ENCODE data around the gene RPS6KA2.
"Not testable (repeated sequence)": the region's sequence is repeated elsewhere in the genome, so short reads cannot be mapped to it uniquely, and the experiment has no call there.

The RPS6KA2 gene

GRCh38 chr6:166545156-166546034, 81.7 kb downstream of the RPS6KA2 start:
- DNase-seq, result no peak

- DNase-seq, result no peak
Measured at GRCh38 chr6:166544296-166544605, 82.8 kb downstream of the RPS6KA2 start.

- DNase-seq, result no peak
Measured at GRCh38 chr6:166543603-166544295, 83.3 kb downstream of the RPS6KA2 start.

- DNase-seq, result no peak
Measured at GRCh38 chr6:166542580-166542912, 84.5 kb downstream of the RPS6KA2 start.

- DNase-seq, result no peak
Measured at GRCh38 chr6:166541876-166542579, 85.0 kb downstream of the RPS6KA2 start.

- DNase-seq, result no peak
Measured at GRCh38 chr6:166541366-166541765, 85.7 kb downstream of the RPS6KA2 start.

- DNase-seq, result no peak
Measured at GRCh38 chr6:166540631-166541331, 86.3 kb downstream of the RPS6KA2 start.

- no peak for DNase-seq
Measured at GRCh38 chr6:166539543-166539942, 87.5 kb downstream of the RPS6KA2 start.

GRCh38 chr6:166539011-166539385, 88.1 kb downstream of the RPS6KA2 start:
- not testable (repeated sequence) for DNase-seq

GRCh38 chr6:166538297-166539010, 88.6 kb downstream of the RPS6KA2 start:
- no peak for DNase-seq

GRCh38 chr6:166534658-166535406, 92.2 kb downstream of the RPS6KA2 start:
- DNase-seq, result no peak

GRCh38 chr6:166533205-166533824, 93.7 kb downstream of the RPS6KA2 start:
- no peak for DNase-seq

- DNase-seq, result no peak
Measured at GRCh38 chr6:166532302-166532701, 94.7 kb downstream of the RPS6KA2 start.

GRCh38 chr6:166530211-166531095, 96.6 kb downstream of the RPS6KA2 start:
- no peak for DNase-seq

GRCh38 chr6:166529586-166529985, 97.5 kb downstream of the RPS6KA2 start:
- no peak for DNase-seq

GRCh38 chr6:166529058-166529457, 98.0 kb downstream of the RPS6KA2 start:
- not testable (repeated sequence) for DNase-seq

GRCh38 chr6:166527849-166528248, 99.2 kb downstream of the RPS6KA2 start:
- DNase-seq, result no peak

GRCh38 chr6:166526937-166527336, 100.1 kb downstream of the RPS6KA2 start:
- DNase-seq, result no peak

GRCh38 chr6:166525567-166525966, 101.5 kb downstream of the RPS6KA2 start:
- DNase-seq, result no peak
